ENCODE results near the gene CFAP20DC.
"Not testable (repeated sequence)": the region's sequence is repeated elsewhere in the genome, so short reads cannot be mapped to it uniquely, and the experiment has no call there.

CFAP20DC gene

DNA sequence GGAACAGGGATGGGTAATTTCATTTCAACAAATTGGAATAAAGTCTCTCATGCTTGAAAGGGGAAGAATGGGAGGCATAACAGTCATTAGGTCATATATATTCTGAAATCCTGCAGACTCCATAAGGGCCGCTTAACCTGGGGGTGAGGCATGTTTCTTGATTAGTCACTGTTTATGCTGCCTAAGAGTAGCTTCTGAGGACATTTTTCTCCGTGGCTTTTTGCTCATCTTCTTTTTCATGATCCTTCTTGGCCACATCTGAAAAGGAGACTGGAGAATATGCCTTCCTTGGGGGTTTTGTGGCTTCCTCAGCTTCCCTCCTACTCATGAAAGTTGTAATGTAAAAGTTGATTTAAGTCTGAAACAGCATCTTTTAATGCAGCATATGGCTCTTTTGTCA is 20.0 kb upstream of the CFAP20DC start:
- Mint-ChIP-seq H3K4me3 (no peak overlapping the region), H3K9me3 (peaks cover 10% of the 10 kb centered on the region), H3K27ac (no peak overlapping the region), H3K36me3 (ENCODE audit: low read depth) (peaks cover 8% of the 10 kb centered on the region), H3K4me1 (peaks cover 5% of the 10 kb centered on the region), H3K27me3 (ENCODE audit: low read depth, poor library complexity) (no peaks in the 10 kb centered on the region)
- DNase-seq = no peak
- TF ChIP-seq CTCF (IDR thresholded peaks at IDR 0.05) = no peak

- H3K4me1 Mint-ChIP-seq = peaks cover 13% of the 10 kb centered on the region
- H3K4me3 Mint-ChIP-seq = no peak overlapping the region
- peaks cover 29% of the 10 kb centered on the region for H3K36me3 Mint-ChIP-seq (ENCODE audit: low read depth)
- no peak for TF ChIP-seq CTCF (IDR thresholded peaks at IDR 0.05)
- no peak for DNase-seq
- H3K9me3 Mint-ChIP-seq = peaks cover 52% of the 10 kb centered on the region
- no peaks in the 10 kb centered on the region for H3K27me3 Mint-ChIP-seq (ENCODE audit: low read depth, poor library complexity)
- H3K27ac Mint-ChIP-seq = peak overlapping the region; percentile 84
These were observed 15.4 kb upstream of the CFAP20DC start for GRCh38 chr3:59065240-59065639.

- Mint-ChIP-seq H3K36me3 (ENCODE audit: low read depth) (peaks cover 29% of the 10 kb centered on the region), H3K4me3 (no peak overlapping the region), H3K27ac (peak overlapping the region; percentile 84), H3K4me1 (peaks cover 13% of the 10 kb centered on the region), H3K27me3 (ENCODE audit: low read depth, poor library complexity) (no peaks in the 10 kb centered on the region), H3K9me3 (peaks cover 52% of the 10 kb centered on the region)
- no peak for TF ChIP-seq CTCF (IDR thresholded peaks at IDR 0.05)
- no peak for DNase-seq
These were observed 14.9 kb upstream of the CFAP20DC start for GRCh38 chr3:59064728-59065127.

DNA sequence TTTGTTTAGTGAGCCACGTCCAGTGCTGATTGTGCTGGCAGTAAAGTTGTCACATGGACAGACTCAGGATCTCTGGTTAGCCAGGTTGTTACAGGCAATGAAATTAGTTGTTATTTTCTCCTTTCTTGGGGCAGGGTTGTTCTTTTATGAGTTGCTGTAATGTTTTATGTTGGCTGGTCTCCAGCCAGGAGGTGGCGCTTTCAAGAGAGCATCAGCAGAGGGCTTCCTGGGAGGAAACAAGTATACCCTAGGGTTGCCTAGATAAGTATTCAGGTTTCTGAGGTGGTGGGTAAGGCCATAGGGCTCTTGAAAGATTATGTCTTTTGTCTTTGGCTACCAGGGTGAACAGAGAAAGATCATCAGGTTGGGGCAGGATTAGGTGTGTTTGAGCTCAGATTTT is 14.5 kb upstream of the CFAP20DC start:
- peaks cover 13% of the 10 kb centered on the region for H3K4me1 Mint-ChIP-seq
- peaks cover 52% of the 10 kb centered on the region for H3K9me3 Mint-ChIP-seq
- peaks cover 29% of the 10 kb centered on the region for H3K36me3 Mint-ChIP-seq (ENCODE audit: low read depth)
- no peak for DNase-seq
- no peak overlapping the region for H3K27ac Mint-ChIP-seq
- no peaks in the 10 kb centered on the region for H3K27me3 Mint-ChIP-seq (ENCODE audit: low read depth, poor library complexity)
- no peak for TF ChIP-seq CTCF (IDR thresholded peaks at IDR 0.05)
- no peak overlapping the region for H3K4me3 Mint-ChIP-seq

- Mint-ChIP-seq H3K4me1 (no peaks in the 10 kb centered on the region), H3K9me3 (peaks cover 12% of the 10 kb centered on the region), H3K4me3 (no peak overlapping the region), H3K36me3 (ENCODE audit: low read depth) (no peaks in the 10 kb centered on the region), H3K27ac (no peak overlapping the region), H3K27me3 (ENCODE audit: low read depth, poor library complexity) (peaks cover 3% of the 10 kb centered on the region)
- DNase-seq = no peak
- TF ChIP-seq CTCF (IDR thresholded peaks at IDR 0.05) = no peak
These were observed 6.9 kb upstream of the CFAP20DC start for GRCh38 chr3:59056706-59057105.

DNA sequence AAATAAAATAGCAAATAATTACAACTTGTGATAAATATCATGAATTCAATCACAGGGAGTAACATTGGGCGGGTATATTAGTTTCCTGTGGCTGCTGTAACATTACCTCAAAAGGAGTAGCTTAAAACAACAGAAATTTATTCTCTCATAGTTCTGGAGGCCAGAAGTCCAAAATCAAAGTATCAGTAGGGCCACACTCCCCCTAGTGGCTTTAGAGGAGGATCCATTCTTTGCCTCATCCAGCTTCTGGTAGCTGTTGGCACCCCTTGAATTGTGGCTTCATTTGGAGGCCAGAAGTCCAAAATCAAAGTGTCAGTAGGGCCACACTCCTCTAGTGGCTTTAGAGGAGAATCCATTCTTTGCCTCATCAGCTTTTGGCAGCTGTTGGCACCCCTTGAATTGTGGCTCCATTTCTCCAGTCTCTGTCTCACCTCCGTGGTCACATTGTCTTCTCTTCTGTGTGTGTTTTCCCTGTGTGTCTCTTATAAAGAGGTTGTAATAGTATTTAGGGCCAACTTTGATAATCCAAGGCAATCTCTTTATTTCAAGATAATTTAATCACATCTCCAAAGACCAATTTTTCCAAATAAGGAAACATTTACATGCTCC is 3.1 kb upstream of the CFAP20DC start:
- Mint-ChIP-seq H3K27me3 (ENCODE audit: low read depth, poor library complexity) (peaks cover 3% of the 10 kb centered on the region), H3K4me1 (peaks cover 20% of the 10 kb centered on the region), H3K36me3 (ENCODE audit: low read depth) (no peaks in the 10 kb centered on the region), H3K4me3 (no peak overlapping the region), H3K9me3 (peaks cover 5% of the 10 kb centered on the region), H3K27ac (no peak overlapping the region)
- DNase-seq = no peak
- peak; percentile 50 for TF ChIP-seq CTCF (IDR thresholded peaks at IDR 0.05)

DNA sequence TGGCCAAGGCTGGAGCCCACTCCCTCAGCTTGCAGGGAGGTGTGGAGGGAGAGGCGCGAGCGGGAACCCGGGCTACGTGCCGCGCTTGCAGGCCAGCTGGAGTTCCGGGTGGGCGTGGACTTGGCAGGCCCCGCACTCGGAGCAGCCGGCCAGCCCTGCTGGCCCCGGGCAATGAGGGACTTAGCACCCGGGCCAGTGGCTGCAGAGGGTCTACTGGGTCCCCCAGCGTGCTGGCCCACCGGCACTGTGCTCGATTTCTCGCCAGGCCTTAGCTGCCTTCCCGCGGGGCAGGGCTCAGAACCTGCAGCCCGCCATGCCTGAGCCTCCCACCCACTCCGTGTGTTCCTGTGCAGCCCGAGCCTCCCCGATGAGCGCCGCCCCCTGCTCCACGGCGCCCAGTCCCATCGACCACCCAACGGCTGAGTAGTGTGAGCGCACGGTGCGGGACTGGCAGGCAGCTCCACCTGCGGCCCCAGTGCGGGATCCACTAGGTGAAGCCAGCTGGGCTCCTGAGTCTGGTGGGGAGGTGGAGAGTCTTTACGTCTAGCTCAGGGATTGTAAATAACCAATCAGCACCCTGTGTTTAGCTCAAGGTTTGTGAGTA is 1.1 kb upstream of the CFAP20DC start:
- not testable (repeated sequence) for H3K36me3 Mint-ChIP-seq (ENCODE audit: low read depth); H3K27ac Mint-ChIP-seq; H3K4me3 Mint-ChIP-seq; H3K27me3 Mint-ChIP-seq (ENCODE audit: low read depth, poor library complexity); H3K9me3 Mint-ChIP-seq; DNase-seq
- peaks cover 39% of the 10 kb centered on the region for H3K4me1 Mint-ChIP-seq

Data from nephron progenitor cell (in vitro differentiated cells).